Mucosa of descending colon (tissue), 3 donors: ENCODE data around the gene ABCG2. TPM values are rescaled to one million over a fixed set of nuclear protein-coding genes. Genes with fewer than 3 reads are reported as not detected.
"Not testable (repeated sequence)": the region's sequence is repeated elsewhere in the genome, so short reads cannot be mapped to it uniquely, and the experiment has no call there.

ENCODE experiments used
- ATAC-seq: fragments of 200-7000 bp; cut with Tn5 transposase; one replicate; pipeline ENCODE4 v1.9.1; 2020; ENCODE audit warnings: mild to moderate bottlenecking, moderate library complexity
- DNase-seq, 3 donors: peaks; one replicate each; pipeline ENCODE4 v3.0.0-alpha.2; 2020
- H3K36me3 ChIP-seq: fragments of 200-600 bp; one replicate; pipeline ENCODE4 v1.8.0; 2021; ENCODE audit warnings: low read depth, mild to moderate bottlenecking
- H3K4me1 ChIP-seq: fragments of 200-600 bp; one replicate; pipeline ENCODE4 v1.8.0; 2021; ENCODE audit warnings: low read depth, mild to moderate bottlenecking
- H3K4me3 ChIP-seq: fragments of 200-600 bp; one replicate; pipeline ENCODE4 v1.8.0; 2021; ENCODE audit warnings: mild to moderate bottlenecking
- H3K9me3 ChIP-seq: fragments of 200-600 bp; one replicate; pipeline ENCODE4 v1.8.0; 2021; ENCODE audit warnings: mild to moderate bottlenecking
- CTCF ChIP-seq: fragments of 200-600 bp; IDR thresholded peaks from one replicate; pipeline ENCODE4 v1.8.0; 2022; ENCODE audit warnings: antibody characterized with exemption, mild to moderate bottlenecking
- intact Hi-C, 2 donors: fragments of 100-400 bp; cut with DNase I in 1 of 2; cut with micrococcal nuclease in 1 of 2; formaldehyde crosslinking; loops; one replicate each; pipeline versions ENCODE4 v1.11.0 to v1.11.1; 2022; cut with DNase I, micrococcal nuclease
- total RNA-seq, 3 donors: library from RNA; stranded (reverse); fragmentation: NEBNext Ultra II Directional in 2 of 3; extraction: Animal tissue kit (Norgen Biotek cat#: 25700) in 2 of 3; gene quantifications; one replicate each; pipeline versions ENCODE4 v1.2.1 to v1.2.4, GENCODE V29; 2021 to 2023
- donor health status: DM: no; HTN: no; CAD: no; lungs with moderate emphysema.
- donor health status: DM: no; HTN: no; CAD: no.
- donor health status: DM: no; HTN: yes; CAD: no.

ABCG2 gene
- total RNA-seq, 3 donors from 2014 or later, result 17.7 to 64.4 (median 59.4) TPM

GRCh38 chr4:88130544-88131305 lies 27.7 kb downstream of the ABCG2 start:
- Histone ChIP-seq H3K36me3 (no peaks in the 10 kb centered on the region), H3K4me1 (peaks cover 6% of the 10 kb centered on the region), H3K9me3 (no peaks in the 10 kb centered on the region), H3K4me3 (no peak overlapping the region)
- ATAC-seq (no peak), DNase-seq (no peak)
- no peak for TF ChIP-seq CTCF
- intact Hi-C loops, result no loop called here

GRCh38 chr4:88130003-88130402 lies 28.4 kb downstream of the ABCG2 start:
- H3K4me3 ChIP-seq, result no peak overlapping the region
- no peaks in the 10 kb centered on the region for H3K9me3 ChIP-seq
- no peaks in the 10 kb centered on the region for H3K36me3 ChIP-seq
- intact Hi-C loops, result no loop called here
- DNase-seq (no peak), ATAC-seq (no peak)
- no peak for TF ChIP-seq CTCF
- H3K4me1 ChIP-seq, result peaks cover 6% of the 10 kb centered on the region

- intact Hi-C loops, H3K4me3 ChIP-seq, H3K4me1 ChIP-seq, H3K36me3 ChIP-seq, DNase-seq, ATAC-seq: not testable (repeated sequence)
- peaks cover 16% of the 10 kb centered on the region for H3K9me3 ChIP-seq
These were observed 36.2 kb downstream of the ABCG2 start for GRCh38 chr4:88122260-88122659.

GRCh38 chr4:88119943-88120342 lies 38.5 kb downstream of the ABCG2 start:
- Histone ChIP-seq H3K4me1 (no peaks in the 10 kb centered on the region), H3K4me3 (no peak overlapping the region), H3K36me3 (no peaks in the 10 kb centered on the region), H3K9me3 (peaks cover 16% of the 10 kb centered on the region)
- TF ChIP-seq CTCF, result no peak
- intact Hi-C loops, result no loop called here
- no peak for DNase-seq
- ATAC-seq, result no peak

- no peak for DNase-seq
These were observed 42.9 kb downstream of the ABCG2 start for GRCh38 chr4:88115587-88115986.

More at GRCh38 chr4:88115587-88115986, 42.9 kb downstream of the ABCG2 start:
- no peak for ATAC-seq
- no peaks in the 10 kb centered on the region for H3K36me3 ChIP-seq
- no peaks in the 10 kb centered on the region for H3K4me1 ChIP-seq
- H3K4me3 ChIP-seq, result no peak overlapping the region
- intact Hi-C loops, result no loop called here
- H3K9me3 ChIP-seq, result peaks cover 16% of the 10 kb centered on the region
- no peak for TF ChIP-seq CTCF
